Fibroblast of pulmonary artery (primary cell): ENCODE measurements around the gene DNAI2.

ENCODE experiments used
- DNase-seq: peaks from one replicate; pipeline ENCODE4 v3.0.0-alpha.2; 2010; ENCODE audit warnings: low read depth
- H3K4me3 ChIP-seq: replicated peaks from 2 replicates; pipeline ENCODE4 v1.5.1; 2011; ENCODE audit warnings: low read depth, mild to moderate bottlenecking, control low read depth, low read length, moderate library complexity
- TF ChIP-seq, protein P1 (sequence below): IDR thresholded peaks from 2 replicates; pipeline ENCODE4 v1.5.1; 2011; ENCODE audit warnings: mild to moderate bottlenecking, control low read depth, low read length, inconsistent platforms; ENCODE audit errors: missing control alignments

Gene DNAI2

DNA sequence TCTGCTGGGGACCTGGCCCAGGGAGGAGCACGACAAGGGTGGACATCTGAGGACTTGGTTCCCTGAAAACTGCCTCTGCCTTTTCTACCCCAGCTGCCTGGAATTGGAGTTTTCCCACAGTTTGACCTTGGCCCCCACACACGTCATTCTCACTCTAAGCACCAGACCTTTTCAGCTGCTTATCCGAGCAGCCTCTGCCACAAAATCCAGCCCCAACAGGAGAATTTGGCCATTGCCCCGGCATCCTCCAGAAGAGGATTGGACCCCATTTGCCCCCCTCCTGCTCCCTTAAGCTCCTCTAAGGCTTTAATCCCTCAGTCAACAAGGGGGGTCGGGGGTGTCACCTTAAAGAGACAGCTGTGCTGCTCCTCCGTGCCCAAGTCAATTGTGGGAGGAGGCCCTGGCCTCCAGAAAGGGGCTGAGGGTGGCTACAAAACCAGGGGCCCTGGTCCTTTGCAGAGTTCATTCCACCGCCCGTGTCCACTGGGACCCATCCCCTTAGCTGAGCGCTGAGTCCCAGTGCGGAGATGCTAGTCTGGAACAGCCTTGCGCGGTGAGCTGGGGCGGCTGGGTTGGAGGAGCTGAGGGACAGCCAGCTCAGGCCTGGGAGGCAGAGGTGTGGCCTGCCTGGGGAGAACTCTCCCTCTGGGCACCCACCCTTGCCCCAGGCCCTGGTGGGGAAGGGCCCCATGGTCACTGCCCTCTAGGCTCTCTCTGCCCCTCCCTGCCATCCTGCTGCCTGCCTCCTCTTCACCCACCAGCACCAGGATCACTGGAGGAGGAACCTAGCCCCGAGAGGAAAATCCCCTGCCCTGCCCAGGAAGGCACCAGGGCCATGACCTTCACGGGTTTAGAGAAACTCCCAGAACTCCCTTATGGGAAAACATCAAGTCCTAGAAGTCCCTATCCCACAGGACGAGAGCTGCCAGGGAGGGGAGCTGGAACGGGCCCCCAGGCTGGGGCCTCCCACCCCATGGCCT is 41.8 kb upstream of the DNAI2 start:
- TF ChIP-seq, protein P1, sequence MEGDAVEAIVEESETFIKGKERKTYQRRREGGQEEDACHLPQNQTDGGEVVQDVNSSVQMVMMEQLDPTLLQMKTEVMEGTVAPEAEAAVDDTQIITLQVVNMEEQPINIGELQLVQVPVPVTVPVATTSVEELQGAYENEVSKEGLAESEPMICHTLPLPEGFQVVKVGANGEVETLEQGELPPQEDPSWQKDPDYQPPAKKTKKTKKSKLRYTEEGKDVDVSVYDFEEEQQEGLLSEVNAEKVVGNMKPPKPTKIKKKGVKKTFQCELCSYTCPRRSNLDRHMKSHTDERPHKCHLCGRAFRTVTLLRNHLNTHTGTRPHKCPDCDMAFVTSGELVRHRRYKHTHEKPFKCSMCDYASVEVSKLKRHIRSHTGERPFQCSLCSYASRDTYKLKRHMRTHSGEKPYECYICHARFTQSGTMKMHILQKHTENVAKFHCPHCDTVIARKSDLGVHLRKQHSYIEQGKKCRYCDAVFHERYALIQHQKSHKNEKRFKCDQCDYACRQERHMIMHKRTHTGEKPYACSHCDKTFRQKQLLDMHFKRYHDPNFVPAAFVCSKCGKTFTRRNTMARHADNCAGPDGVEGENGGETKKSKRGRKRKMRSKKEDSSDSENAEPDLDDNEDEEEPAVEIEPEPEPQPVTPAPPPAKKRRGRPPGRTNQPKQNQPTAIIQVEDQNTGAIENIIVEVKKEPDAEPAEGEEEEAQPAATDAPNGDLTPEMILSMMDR: no peak
- H3K4me3 ChIP-seq: no peak overlapping the region
- no peak for DNase-seq

DNA sequence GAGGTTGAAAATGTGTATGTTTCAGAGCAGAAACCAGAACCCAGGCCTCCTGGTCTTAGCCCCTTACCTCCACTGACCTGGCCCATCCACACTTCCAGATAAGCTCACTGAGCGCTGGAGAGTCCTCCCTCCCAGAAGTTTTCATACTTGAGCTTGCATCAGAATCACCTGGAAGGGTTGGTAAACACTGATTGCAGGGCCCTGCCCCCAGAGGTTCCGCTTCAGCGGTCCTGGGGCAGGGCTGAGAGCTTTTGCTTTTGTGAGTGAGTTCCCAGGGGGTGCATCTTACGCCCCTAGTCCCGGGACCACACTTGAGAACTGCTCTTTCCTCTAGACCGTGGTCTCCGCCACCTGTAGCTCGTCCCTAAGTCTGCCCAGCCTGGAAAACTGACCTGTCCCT is 40.1 kb upstream of the DNAI2 start:
- H3K4me3 ChIP-seq: no peak overlapping the region
- TF ChIP-seq, protein P1: no peak
- no peak for DNase-seq

DNA sequence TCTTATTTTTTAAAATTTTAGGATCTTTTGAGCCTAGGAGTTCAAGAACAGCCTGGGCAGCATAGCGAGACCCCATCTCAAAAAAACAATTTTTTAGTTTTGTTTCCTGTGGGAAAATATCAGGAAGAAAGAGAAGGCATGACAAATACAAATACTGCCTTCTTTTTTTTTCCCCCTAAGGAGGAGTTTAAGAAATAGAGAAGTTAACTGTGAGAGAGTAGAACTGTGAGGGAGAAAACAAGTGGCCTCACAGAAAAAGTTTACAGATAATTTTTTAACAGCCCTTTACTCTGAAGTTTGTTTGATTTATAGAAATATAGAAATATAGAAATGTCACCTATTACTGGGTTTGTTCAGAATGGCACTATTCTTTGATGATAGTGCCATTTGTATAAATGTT is 39.5 kb upstream of the DNAI2 start:
- TF ChIP-seq, protein P1: no peak
- DNase-seq: no peak
- H3K4me3 ChIP-seq: no peak overlapping the region

DNA sequence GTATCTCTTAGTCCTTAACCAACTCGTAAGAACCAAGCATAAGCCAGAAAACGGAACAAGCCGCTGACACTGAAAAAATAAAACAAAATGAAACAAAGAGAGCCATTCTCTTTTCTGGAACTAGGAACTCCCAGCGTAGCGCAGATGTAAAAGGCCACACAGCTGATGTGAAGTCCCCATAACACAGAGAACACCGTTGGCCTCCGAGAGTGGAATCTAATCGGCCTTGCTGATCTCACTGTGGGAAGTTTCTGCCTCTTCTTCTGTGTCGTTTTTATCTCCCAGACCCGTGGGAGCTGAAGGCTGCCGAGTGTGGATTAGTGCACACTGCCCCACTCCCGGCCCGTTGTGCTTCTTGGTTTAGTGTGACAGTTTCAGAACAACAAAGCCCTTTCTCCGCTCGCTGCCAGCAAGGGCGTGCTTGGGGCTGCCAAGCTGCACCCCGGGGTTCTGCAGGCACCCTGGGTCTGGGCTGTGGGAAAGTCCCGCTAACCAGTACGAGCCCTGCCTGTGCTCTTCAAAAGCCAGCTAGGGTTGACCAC is 38.9 kb upstream of the DNAI2 start:
- no peak for DNase-seq
- TF ChIP-seq, protein P1: no peak
- H3K4me3 ChIP-seq: no peak overlapping the region

DNA sequence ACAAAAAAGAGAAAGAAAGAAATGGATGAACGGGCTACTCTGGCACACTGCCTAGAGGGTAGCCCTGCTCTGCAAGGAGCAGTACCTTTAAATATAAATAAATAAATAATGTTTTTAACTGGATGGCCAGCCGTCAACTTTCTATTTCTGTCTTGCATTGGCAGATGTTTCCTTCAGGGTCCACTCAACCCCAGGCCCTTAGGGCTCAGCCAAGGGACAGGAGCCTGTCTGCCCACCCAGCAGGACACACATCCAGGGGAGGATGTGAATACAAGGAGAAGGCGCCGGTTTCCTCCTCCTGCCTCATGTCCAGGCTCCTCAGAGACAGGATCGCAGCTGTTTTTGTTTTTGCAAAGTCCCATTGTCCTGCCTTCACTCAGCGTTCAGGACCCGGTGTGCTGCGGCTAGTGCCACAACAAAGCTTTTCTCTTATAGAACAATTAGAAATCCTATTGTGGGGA is 38.1 kb upstream of the DNAI2 start:
- TF ChIP-seq, protein P1: no peak
- no peak overlapping the region for H3K4me3 ChIP-seq
- no peak for DNase-seq

DNA sequence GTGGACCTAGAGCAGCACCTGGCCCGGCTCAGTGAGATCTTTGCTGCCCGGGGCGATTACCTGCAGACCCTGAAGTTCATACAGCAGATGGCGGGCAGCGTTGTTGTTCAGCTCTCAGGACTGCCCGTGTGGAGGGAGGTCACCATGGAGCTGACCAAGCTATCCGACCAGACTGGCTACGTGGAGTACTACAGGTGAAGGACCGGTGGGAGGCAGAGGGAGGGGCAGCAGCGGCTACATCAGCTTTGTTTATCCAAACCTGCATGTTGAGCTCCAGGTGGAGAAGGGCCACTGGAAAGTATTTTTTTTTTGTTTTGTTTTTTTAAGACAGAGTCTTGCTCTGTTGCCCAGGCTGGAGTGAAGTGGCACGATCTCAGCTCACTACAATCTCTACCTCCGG is 36.7 kb upstream of the DNAI2 start:
- TF ChIP-seq, protein P1: no peak

More for the DNA sequence above, 36.7 kb upstream of the DNAI2 start:
- no peak overlapping the region for H3K4me3 ChIP-seq
- DNase-seq: no peak
